ENCODE results near the gene LPIN2.
"Not testable (repeated sequence)": the region's sequence is repeated elsewhere in the genome, so short reads cannot be mapped to it uniquely, and the experiment has no call there.

LPIN2 gene

DNA sequence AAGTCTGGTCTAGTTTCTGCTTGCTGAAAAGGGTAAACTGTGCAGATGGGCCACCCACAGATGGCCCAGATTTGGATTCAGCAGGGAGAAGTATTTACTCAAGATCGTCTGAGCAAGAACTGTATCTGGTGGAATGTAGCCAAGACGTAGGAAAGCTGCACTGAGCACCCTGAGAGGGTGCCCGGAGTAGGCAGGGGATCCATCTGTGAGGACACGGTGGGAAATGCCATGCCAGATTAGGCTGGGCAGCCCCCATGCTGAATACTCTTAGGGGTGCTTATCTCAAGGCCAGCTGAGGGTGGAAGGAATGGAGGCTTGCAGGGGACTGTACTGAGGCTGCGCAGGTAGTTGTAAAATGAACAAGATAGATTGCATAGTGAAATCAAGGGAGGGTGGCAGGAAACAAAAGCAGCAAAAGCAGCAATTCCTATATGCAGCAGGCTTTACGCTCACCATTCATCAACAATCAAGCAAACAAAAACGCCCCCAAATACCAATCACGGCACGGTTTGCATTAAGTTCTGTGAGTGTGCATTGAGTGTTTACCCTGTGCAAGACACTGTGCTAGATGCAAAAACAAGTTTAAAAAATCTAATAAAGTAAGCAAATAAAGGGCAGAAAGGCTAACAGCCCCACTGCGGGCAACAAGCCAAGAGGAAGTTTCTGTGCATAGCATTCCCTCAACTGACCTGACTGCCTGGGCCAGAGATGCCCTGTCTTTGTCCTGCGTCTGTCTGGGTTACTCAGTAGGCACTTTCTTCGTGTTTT, 32.2 kb upstream of the LPIN2 start:
- DNase-seq (ENCODE audit: low read depth in 2 of 3, low spot score in 1 of 3): no peak

DNA sequence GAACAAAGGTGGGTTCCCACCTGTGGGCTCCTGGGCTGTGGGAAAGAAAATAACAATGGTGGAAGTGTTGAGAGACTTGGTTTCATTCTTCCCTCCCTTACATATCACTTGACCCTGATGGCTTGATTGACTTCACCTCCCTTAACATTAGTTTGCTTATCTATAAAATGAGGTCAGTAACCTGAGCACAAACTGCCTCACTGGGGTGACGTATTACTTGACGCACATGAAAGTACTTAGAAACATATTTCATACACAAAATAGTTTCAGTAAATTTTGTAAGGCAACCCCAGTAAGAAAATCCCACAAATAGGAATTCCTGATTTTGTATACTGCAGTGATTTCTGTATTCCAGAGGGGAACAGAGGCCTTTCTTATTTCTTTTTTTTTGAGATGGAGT, 29.4 kb upstream of the LPIN2 start:
- no peak for DNase-seq (ENCODE audit: low read depth in 2 of 3, low spot score in 1 of 3)

GRCh38 chr18:3041843-3042242, 28.9 kb upstream of the LPIN2 start:
- DNase-seq (ENCODE audit: low read depth in 2 of 3, low spot score in 1 of 3): no peak

GRCh38 chr18:3040881-3041280, 27.9 kb upstream of the LPIN2 start:
- DNase-seq (ENCODE audit: low read depth in 2 of 3, low spot score in 1 of 3): no peak

- no peak for DNase-seq (ENCODE audit: low read depth in 2 of 3, low spot score in 1 of 3)
Measured at GRCh38 chr18:3040173-3040572, 27.2 kb upstream of the LPIN2 start.

- no peak for DNase-seq (ENCODE audit: low read depth in 2 of 3, low spot score in 1 of 3)
Measured at GRCh38 chr18:3037423-3037915, 24.5 kb upstream of the LPIN2 start.

DNA sequence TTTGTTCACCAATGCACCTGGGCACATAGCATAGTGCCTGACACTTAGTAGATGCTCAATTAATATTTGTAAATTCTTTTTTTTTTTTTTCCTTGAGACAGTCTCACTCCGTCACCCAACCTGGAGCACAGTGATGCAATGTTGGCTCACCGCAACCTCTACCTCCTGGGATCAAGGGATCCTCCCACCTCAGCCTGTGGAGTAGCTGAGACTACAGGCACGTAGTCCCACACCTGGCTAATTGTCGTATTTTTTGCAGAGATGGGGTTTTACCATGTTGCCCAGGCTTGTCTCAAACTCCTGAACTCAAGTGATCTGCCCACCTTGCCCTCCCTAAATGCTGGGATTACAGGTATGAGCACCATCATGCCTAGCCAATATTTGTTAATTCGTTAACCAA, 23.2 kb upstream of the LPIN2 start:
- no peak for DNase-seq (ENCODE audit: low read depth in 2 of 3, low spot score in 1 of 3)

- DNase-seq (ENCODE audit: low read depth in 2 of 3, low spot score in 1 of 3): no peak
Measured at GRCh38 chr18:3035635-3036034, 22.7 kb upstream of the LPIN2 start.

GRCh38 chr18:3032721-3033120, 19.8 kb upstream of the LPIN2 start:
- DNase-seq (ENCODE audit: low read depth in 2 of 3, low spot score in 1 of 3): no peak

- no peak for DNase-seq (ENCODE audit: low read depth in 2 of 3, low spot score in 1 of 3)
Measured at GRCh38 chr18:3029215-3029952, 16.4 kb upstream of the LPIN2 start.

DNA sequence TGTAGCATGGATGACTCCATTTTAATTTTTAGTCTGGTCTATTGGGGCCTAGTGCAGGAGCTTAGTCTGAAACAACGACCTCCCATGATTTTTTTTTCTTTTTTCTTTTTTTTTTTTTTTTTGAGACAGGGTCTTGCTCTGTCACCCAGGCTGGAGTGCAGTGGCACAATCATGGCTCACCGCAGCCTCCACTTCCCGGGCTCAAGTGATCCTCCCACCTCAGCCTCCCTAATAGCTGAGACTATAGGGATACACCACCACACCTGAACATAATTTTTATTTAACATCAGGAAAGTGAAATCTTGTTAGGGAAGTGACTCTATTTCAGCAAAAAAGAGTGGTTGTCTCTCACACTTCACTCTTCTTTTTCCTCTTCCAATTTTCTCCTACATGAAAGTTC, 15.2 kb upstream of the LPIN2 start:
- DNase-seq (ENCODE audit: low read depth in 2 of 3, low spot score in 1 of 3): not testable (repeated sequence)

DNA sequence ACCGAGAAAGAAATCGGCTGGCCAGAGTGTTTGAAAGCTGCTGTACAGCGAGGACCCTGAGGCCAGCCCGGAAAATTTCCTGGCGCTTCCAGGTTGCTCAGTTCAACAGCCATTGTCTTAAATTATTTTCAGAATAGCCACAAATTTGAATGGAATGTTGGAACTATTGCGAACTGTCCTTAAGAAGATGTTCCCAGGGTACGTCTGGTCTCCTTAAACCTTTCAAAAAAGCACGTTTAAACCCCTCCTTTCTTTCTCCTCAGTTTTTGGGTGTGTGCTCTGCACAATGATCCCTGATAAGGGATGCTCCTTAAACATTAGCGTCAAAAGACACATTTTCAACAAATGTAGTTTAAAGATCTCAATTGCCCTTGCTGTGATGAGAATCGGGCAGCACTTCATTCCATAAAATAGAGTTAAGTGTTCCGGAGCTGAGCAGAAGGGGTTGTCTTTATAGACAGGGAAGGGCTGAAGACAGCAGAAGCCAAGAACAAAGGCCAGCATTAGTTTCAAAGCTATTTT, 14.5 kb upstream of the LPIN2 start:
- DNase-seq (ENCODE audit: low read depth in 2 of 3, low spot score in 1 of 3): no peak

DNA sequence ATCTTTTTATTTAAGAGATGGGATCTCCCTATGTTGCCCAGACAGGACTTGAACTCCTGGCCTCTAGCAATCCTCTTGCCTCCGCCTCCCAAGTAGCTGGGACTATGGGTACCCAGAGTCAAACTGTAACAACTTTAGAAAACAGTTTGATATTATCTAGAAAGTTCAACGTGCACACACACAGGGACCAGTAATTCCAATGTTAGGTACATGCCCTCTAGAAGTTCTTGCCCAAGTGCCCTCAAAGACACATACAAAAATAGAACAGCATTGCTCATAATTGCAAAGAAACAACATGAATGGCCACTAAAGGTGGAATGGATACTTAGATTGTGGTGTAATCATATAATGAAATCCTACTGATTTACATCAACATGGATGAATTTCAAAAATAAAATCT, 12.6 kb upstream of the LPIN2 start:
- no peak for DNase-seq (ENCODE audit: low read depth in 2 of 3, low spot score in 1 of 3)

DNA sequence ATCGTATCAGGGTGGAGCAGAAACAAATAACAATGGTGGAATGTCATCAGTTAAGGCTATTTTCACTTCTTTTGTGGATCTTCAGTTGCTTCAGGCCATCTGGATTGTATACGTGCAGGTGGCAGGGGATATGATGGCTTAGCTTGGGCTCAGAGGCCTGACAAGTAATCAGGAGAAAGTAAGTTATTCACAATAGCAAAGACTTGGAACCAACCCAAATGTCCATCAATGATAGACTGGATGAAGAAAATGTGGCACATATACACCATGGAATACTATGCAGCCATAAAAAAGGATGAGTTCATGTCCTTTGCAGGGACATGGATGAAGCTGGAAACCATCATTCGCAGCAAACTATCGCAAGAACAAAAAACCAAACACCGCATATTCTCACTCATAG, 10.7 kb upstream of the LPIN2 start:
- not testable (repeated sequence) for DNase-seq (ENCODE audit: low read depth in 2 of 3, low spot score in 1 of 3)

DNA sequence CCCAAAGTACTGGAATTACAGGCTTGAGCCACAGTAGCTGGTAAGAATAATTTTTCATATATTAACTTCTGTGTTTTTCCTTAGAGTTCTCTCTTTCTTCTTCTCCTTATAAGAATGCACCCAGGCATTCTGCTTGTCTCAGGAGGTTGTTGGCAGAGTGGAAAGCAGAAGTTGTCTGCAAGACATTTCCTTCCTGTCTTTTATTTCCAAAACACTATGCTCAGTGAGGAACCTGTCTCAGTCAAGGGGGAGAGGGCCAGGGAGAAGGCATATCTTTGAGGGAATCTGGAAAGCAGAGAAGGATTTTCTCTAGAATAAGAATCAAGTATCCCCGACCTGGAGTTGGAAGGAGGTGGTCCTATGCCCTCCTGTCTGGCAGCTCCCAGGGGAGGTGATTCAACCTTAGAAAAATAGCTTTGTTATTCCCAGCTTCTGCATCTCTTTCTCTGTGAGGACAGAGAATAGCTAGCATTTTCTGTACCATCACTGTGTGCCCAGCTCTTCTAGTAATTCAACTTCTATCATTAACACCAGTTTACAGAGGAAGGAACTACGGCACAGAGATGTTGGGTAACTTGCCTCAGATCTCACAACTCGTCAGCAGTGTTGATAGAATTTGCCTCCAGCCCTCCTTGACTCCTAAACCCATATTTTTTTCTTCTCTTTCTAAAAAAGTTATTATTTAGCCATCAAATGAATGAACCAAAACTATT, 3.8 kb upstream of the LPIN2 start:
- DNase-seq (ENCODE audit: low read depth in 2 of 3, low spot score in 1 of 3): no peak

- no peak for DNase-seq (ENCODE audit: low read depth in 2 of 3, low spot score in 1 of 3)
Measured at GRCh38 chr18:3015851-3016250, 2.9 kb upstream of the LPIN2 start.

DNA sequence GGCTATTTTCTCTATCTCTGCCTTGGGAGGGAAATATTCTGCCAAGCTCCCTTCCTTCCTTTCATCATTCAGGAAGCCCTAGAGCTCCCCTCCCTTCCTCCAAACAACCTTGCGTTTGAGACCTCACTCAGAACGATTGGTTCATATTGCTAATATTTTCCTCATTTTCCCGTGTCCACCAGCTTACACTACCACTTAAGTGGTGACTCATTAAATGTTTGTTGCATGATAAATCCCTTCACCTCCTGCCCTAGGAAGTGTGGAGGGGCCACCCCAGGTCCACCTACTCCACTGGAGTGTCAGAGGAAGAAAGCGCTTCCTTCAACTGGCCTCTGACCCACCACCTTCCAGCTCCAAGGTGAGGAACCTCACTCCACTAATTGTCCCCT, 2.3 kb upstream of the LPIN2 start:
- DNase-seq (ENCODE audit: low read depth in 2 of 3, low spot score in 1 of 3): no peak

DNA sequence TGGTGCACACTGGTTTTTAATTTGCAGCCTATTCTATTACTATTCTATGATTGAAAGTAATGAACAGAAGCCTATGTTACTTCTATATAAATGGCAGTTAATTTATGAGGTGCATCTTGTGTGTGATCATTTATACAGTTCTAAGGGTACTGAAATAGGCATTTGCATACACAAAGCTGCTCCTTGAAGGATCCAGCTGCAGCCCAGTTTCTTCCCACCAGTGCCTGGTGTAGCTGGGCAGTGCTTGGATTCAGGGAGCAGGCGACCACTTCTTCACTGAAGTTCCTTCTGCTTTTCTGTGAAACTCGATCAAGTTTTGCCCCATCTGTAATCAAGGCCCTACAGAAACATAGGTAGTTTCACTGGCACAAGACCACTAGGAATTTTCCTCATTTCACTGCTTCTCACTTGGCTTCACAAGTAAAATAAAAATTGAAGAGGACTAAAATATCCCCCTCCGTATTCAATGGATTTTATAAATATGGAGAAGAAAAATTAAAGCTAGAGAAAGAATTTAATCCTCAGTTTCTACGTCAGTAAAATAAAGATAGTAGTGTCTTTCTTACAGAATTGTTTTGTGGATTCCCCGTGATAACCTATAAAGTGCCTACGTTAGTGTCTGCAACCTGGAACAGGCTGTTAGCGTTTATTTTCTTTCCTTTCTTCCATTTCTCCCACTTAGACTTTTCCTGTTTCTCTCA, 1.7 kb upstream of the LPIN2 start:
- no peak for DNase-seq (ENCODE audit: low read depth in 2 of 3, low spot score in 1 of 3)

GRCh38 chr18:3012136-3013023, 564 bp downstream of the LPIN2 start:
- DNase-seq (ENCODE audit: low read depth in 2 of 3, low spot score in 1 of 3): peak in 1 of 3 donors; percentile 39

DNA sequence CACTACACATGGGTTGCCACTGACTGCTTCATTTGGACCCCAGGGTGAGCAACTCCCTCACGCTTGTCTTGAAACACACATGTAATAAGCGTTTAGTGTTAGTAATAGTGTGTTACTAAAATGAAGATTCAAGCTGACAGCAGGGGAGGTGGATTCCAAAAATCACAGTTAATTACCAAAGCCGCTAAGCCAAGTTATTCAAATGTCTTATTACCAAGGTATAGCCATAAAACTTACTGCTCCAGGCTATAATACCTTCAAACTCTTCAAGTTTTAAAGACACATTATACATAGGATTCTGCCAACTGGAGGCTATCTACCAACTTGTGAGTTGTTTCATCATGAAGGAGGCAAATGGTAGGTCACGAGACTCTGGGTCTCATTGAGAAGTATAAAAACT, 2.9 kb downstream of the LPIN2 start:
- no peak for DNase-seq (ENCODE audit: low read depth in 2 of 3, low spot score in 1 of 3)
